Gastroesophageal sphincter (tissue), 4 donors: ENCODE data around the gene GRXCR1. TPM values are rescaled to one million over a fixed set of nuclear protein-coding genes. Genes with fewer than 3 reads are reported as not detected.

ENCODE experiments used
- ATAC-seq: fragments of 150-250 bp; one replicate; pipeline ENCODE4 v1.9.1; 2016; ENCODE audit warnings: mild to moderate bottlenecking, moderate library complexity
- H3K27ac ChIP-seq, 4 donors: fragments of 200-600 bp; sonication (generic) in 3 of 4; 1 replicate in 3 of 4; 2 replicates in 1 of 4; pipeline ENCODE4 v1.5.1; 2016 to 2019
- H3K27me3 ChIP-seq: fragments of 200-600 bp; sonication (generic); one replicate; pipeline ENCODE4 v1.5.1; 2019
- H3K36me3 ChIP-seq, 2 donors: fragments of 200-600 bp; sonication (generic); one replicate each; pipeline ENCODE4 v1.5.1; 2019; ENCODE audit warnings: control low read depth in 1 of 2
- H3K4me1 ChIP-seq, 3 donors: fragments of 200-600 bp; sonication (generic); 1 replicate in 2 of 3; 2 replicates in 1 of 3; pipeline ENCODE4 v1.5.1; 2016 to 2019; ENCODE audit warnings: control low read depth in 2 of 3
- H3K4me3 ChIP-seq, 2 donors: fragments of 200-600 bp; sonication (generic); one replicate each; pipeline ENCODE4 v1.5.1; 2019; ENCODE audit warnings: mild to moderate bottlenecking in 1 of 2, moderate library complexity in 1 of 2
- H3K9me3 ChIP-seq, 3 donors: fragments of 200-600 bp; sonication (generic); one replicate each; pipeline ENCODE4 v1.5.1; 2017 to 2019; ENCODE audit warnings: control low read depth in 2 of 3
- CTCF ChIP-seq, 4 experiments: fragments of 200-600 bp in 2 of 4; fragments of 450-650 bp in 2 of 4; sonication (generic) in 1 of 4; IDR thresholded peaks; one replicate each; pipeline ENCODE4 v1.5.1; 2017 to 2019; ENCODE audit warnings: antibody characterized with exemption in 4 of 4, mild to moderate bottlenecking in 2 of 4, moderate library complexity in 2 of 4
- EP300 ChIP-seq: sonication (generic); formaldehyde crosslinking; IDR thresholded peaks from one replicate; pipeline ENCODE4 v1.6.1; 2017; ENCODE audit warnings: antibody characterized with exemption, mild to moderate bottlenecking
- POLR2A ChIP-seq, 2 donors: fragments of 450-650 bp; IDR thresholded peaks; one replicate each; pipeline ENCODE4 v1.6.1; 2017; ENCODE audit warnings: antibody characterized with exemption in 2 of 2, mild to moderate bottlenecking in 2 of 2, moderate library complexity in 1 of 2
- POLR2AphosphoS5 ChIP-seq: sonication (generic); formaldehyde crosslinking; IDR thresholded peaks from one replicate; pipeline ENCODE4 v1.6.1; 2017; ENCODE audit warnings: antibody characterized with exemption
- WGBS, 2 donors: methylation state at CpG; one replicate each; pipeline ENCODE4 v1.1.5; 2018; ENCODE audit warnings: low coverage in 1 of 2; 5-methylcytosine and 5-hydroxymethylcytosine counted together
- total RNA-seq, 4 donors: library from RNA; depleted of rRNA; stranded (reverse); fragments of >200 nt; gene quantifications; one replicate each; pipeline ENCODE4 v1.1.0, GENCODE V29; 2016

Gene GRXCR1
- total RNA-seq, 4 donors from 2014 or later = not detected

GRCh38 chr4:42891644-42892043 is 869 bp upstream of the GRXCR1 start:
- Histone ChIP-seq H3K27ac (no peak overlapping the region), H3K36me3 (no peaks in the 10 kb centered on the region), H3K9me3 (peaks cover 0 to 6% (median 0%) of the 10 kb centered on the region in 3 donors), H3K27me3 (peaks cover 7% of the 10 kb centered on the region), H3K4me3 (no peak overlapping the region), H3K4me1 (no peaks in the 10 kb centered on the region)
- no peak for ATAC-seq
- 51 to 53% methylated on average over 2 of the region's 2 CpGs for WGBS, 2 donors
- TF ChIP-seq CTCF (IDR thresholded peaks at IDR 0.05) (no peak), EP300 (no peak), POLR2AphosphoS5 (no peak), POLR2A (IDR thresholded peaks at IDR 0.05) (no peak)

GRCh38 chr4:42895452-42895851 is 2.9 kb downstream of the GRXCR1 start:
- no peak for ATAC-seq
- Histone ChIP-seq H3K4me3 (no peak overlapping the region), H3K4me1 (no peaks in the 10 kb centered on the region), H3K9me3 (no peaks in the 10 kb centered on the region), H3K27me3 (peaks cover 7% of the 10 kb centered on the region), H3K27ac (no peak overlapping the region), H3K36me3 (no peaks in the 10 kb centered on the region)
- no peak for TF ChIP-seq EP300
- no peak for TF ChIP-seq CTCF (IDR thresholded peaks at IDR 0.05)
- TF ChIP-seq POLR2AphosphoS5 = no peak
- no peak for TF ChIP-seq POLR2A (IDR thresholded peaks at IDR 0.05)

- 81 to 89% methylated on average over 4 to 5 of the region's 5 CpGs for WGBS, 2 donors
- no peak overlapping the region for H3K27ac ChIP-seq
- H3K27me3 ChIP-seq = no peaks in the 10 kb centered on the region
- H3K4me1 ChIP-seq = no peaks in the 10 kb centered on the region
- ATAC-seq = no peak
- H3K4me3 ChIP-seq = no peak overlapping the region
- TF ChIP-seq EP300 (no peak), CTCF (IDR thresholded peaks at IDR 0.05) (no peak), POLR2A (IDR thresholded peaks at IDR 0.05) (no peak), POLR2AphosphoS5 (no peak)
- H3K9me3 ChIP-seq = peaks cover 0 to 7% (median 0%) of the 10 kb centered on the region in 3 donors
- no peaks in the 10 kb centered on the region for H3K36me3 ChIP-seq
These were observed 12.5 kb downstream of the GRXCR1 start for GRCh38 chr4:42904986-42905385.

GRCh38 chr4:42905591-42905990 is 13.1 kb downstream of the GRXCR1 start:
- WGBS, 2 donors = 81 to 86% methylated on average over 3 of the region's 3 CpGs
- H3K27me3 ChIP-seq = no peaks in the 10 kb centered on the region
- peaks cover 0 to 7% (median 0%) of the 10 kb centered on the region in 3 donors for H3K9me3 ChIP-seq
- H3K27ac ChIP-seq = no peak overlapping the region
- no peak for ATAC-seq
- no peaks in the 10 kb centered on the region for H3K36me3 ChIP-seq
- TF ChIP-seq POLR2AphosphoS5 = no peak
- no peak for TF ChIP-seq POLR2A (IDR thresholded peaks at IDR 0.05)
- TF ChIP-seq CTCF (IDR thresholded peaks at IDR 0.05) = no peak
- no peak for TF ChIP-seq EP300
- no peak overlapping the region for H3K4me3 ChIP-seq
- no peaks in the 10 kb centered on the region for H3K4me1 ChIP-seq

GRCh38 chr4:42906341-42906740 is 13.8 kb downstream of the GRXCR1 start:
- no peaks in the 10 kb centered on the region for H3K4me1 ChIP-seq
- no peaks in the 10 kb centered on the region for H3K27me3 ChIP-seq
- no peak for ATAC-seq
- peaks cover 0 to 3% (median 0%) of the 10 kb centered on the region in 3 donors for H3K9me3 ChIP-seq
- H3K36me3 ChIP-seq = no peaks in the 10 kb centered on the region
- H3K4me3 ChIP-seq = no peak overlapping the region
- H3K27ac ChIP-seq = no peak overlapping the region
- TF ChIP-seq EP300 = no peak
- TF ChIP-seq POLR2AphosphoS5 = no peak
- no peak for TF ChIP-seq CTCF (IDR thresholded peaks at IDR 0.05)
- TF ChIP-seq POLR2A (IDR thresholded peaks at IDR 0.05) = no peak
- WGBS, 2 donors = 100% methylated on average over 1 of the region's 1 CpG
